HTR-8/SVneo (cell line): ENCODE results near the gene CDK17.

Source experiments
- DNase-seq: peaks from one replicate; pipeline ENCODE4 v3.0.0; 2011; ENCODE audit warnings: low spot score, mixed read lengths; ENCODE audit not compliant: insufficient read length
- FAIRE-seq: peaks from 2 replicates; lab custom pipeline; 2011; peaks lifted over from hg19 to GRCh38; lab: Jason Lieb, UNC

The CDK17 gene

GRCh38 chr12:96247563-96247962 lies 152.7 kb downstream of the CDK17 start:
- FAIRE-seq = no peak
- no peak for DNase-seq

- FAIRE-seq (no peak), DNase-seq (no peak)
Observed at GRCh38 chr12:96246926-96247505, 153.2 kb downstream of the CDK17 start.

GRCh38 chr12:96244826-96245225 lies 155.4 kb downstream of the CDK17 start:
- FAIRE-seq (no peak), DNase-seq (no peak)

GRCh38 chr12:96242597-96242996 lies 157.6 kb downstream of the CDK17 start:
- no peak for DNase-seq
- FAIRE-seq = no peak

- FAIRE-seq (no peak), DNase-seq (no peak)
Observed at GRCh38 chr12:96241846-96242256, 158.4 kb downstream of the CDK17 start.

GRCh38 chr12:96241431-96241830 lies 158.8 kb downstream of the CDK17 start:
- no peak for DNase-seq
- FAIRE-seq = no peak

GRCh38 chr12:96240656-96241055 lies 159.6 kb downstream of the CDK17 start:
- DNase-seq = no peak
- FAIRE-seq = no peak

GRCh38 chr12:96239711-96240635 lies 160.3 kb downstream of the CDK17 start:
- DNase-seq (no peak), FAIRE-seq (no peak)

- DNase-seq = no peak
- FAIRE-seq = no peak
Observed at GRCh38 chr12:96238336-96239047, 161.7 kb downstream of the CDK17 start.

GRCh38 chr12:96237465-96238077 lies 162.7 kb downstream of the CDK17 start:
- peak; percentile 67 for DNase-seq

GRCh38 chr12:96237035-96237434 lies 163.2 kb downstream of the CDK17 start:
- FAIRE-seq (no peak), DNase-seq (no peak)

More at GRCh38 chr12:96237465-96238077, 162.7 kb downstream of the CDK17 start:
- FAIRE-seq = no peak

- DNase-seq = no peak
- FAIRE-seq = no peak
Observed at GRCh38 chr12:96236221-96236822, 163.9 kb downstream of the CDK17 start.

- DNase-seq (no peak), FAIRE-seq (no peak)
Observed at GRCh38 chr12:96235484-96235826, 164.8 kb downstream of the CDK17 start.

GRCh38 chr12:96234591-96235483 lies 165.4 kb downstream of the CDK17 start:
- FAIRE-seq (no peak), DNase-seq (no peak)

- FAIRE-seq = no peak
- DNase-seq = no peak
Observed at GRCh38 chr12:96233939-96234461, 166.2 kb downstream of the CDK17 start.

GRCh38 chr12:96233168-96233567 lies 167.1 kb downstream of the CDK17 start:
- DNase-seq (no peak), FAIRE-seq (no peak)

- DNase-seq = no peak
Observed at GRCh38 chr12:96230646-96231045, 169.6 kb downstream of the CDK17 start.

GRCh38 chr12:96228566-96229248 lies 171.5 kb downstream of the CDK17 start:
- FAIRE-seq (no peak), DNase-seq (no peak)

More at GRCh38 chr12:96230646-96231045, 169.6 kb downstream of the CDK17 start:
- FAIRE-seq = no peak
